Cardiac muscle cell (in vitro differentiated cells and primary cell): ENCODE measurements around the gene IFT74. TPM values are rescaled to one million over a fixed set of nuclear protein-coding genes. Genes with fewer than 3 reads are reported as not detected.

Experiments used
- DNase-seq, 2 donors: peaks; one replicate each; pipeline versions ENCODE4 v3.0.0 to v3.0.0-alpha.2; 2010 to 2017; ENCODE audit warnings: low read depth in 1 of 2, low spot score in 1 of 2
- H3K27ac ChIP-seq: fragments of 200-600 bp; sonication (generic); 2 replicates; pipeline ENCODE4 v1.5.1; 2016
- H3K27me3 ChIP-seq: fragments of 200-600 bp; sonication (generic); 2 replicates; pipeline ENCODE4 v1.6.0; 2016; ENCODE audit warnings: control low read depth
- H3K36me3 ChIP-seq: fragments of 200-600 bp; sonication (generic); 2 replicates; pipeline ENCODE4 v1.5.1; 2016; ENCODE audit warnings: control low read depth
- H3K4me1 ChIP-seq: fragments of 200-600 bp; sonication (generic); 2 replicates; pipeline ENCODE4 v1.8.1; 2017; ENCODE audit warnings: low read depth, mild to moderate bottlenecking, mixed run types
- H3K4me3 ChIP-seq: fragments of 200-600 bp; sonication (generic); 2 replicates; pipeline ENCODE4 v1.5.1; 2016; ENCODE audit warnings: mild to moderate bottlenecking
- H3K9me3 ChIP-seq: fragments of 200-600 bp; sonication (generic); 2 replicates; pipeline ENCODE4 v1.5.1; 2017; ENCODE audit warnings: low read depth, mild to moderate bottlenecking, control low read depth
- polyA plus RNA-seq: library from polyadenylated mRNA; unstranded; fragments of >200 nt; fragmentation: Nextera tagmentation; extraction: Ambion mirVana; gene quantifications from 2 replicates; pipeline ENCODE4 v1.2.1, GENCODE V29; 2016
- total RNA-seq: library from RNA; depleted of rRNA; stranded (reverse); fragments of >200 nt; gene quantifications from 2 replicates; pipeline ENCODE4 v1.2.3, GENCODE V29; 2016
- TF ChIP-seq, protein P1 (sequence below): IDR thresholded peaks from 2 replicates; pipeline ENCODE4 v1.5.1; 2012; ENCODE audit warnings: low read depth, mild to moderate bottlenecking, low read length

Gene IFT74
- total and polyA plus RNA-seq, 2 experiments from 2014 or later, result 20.6 to 25.2 TPM

DNA sequence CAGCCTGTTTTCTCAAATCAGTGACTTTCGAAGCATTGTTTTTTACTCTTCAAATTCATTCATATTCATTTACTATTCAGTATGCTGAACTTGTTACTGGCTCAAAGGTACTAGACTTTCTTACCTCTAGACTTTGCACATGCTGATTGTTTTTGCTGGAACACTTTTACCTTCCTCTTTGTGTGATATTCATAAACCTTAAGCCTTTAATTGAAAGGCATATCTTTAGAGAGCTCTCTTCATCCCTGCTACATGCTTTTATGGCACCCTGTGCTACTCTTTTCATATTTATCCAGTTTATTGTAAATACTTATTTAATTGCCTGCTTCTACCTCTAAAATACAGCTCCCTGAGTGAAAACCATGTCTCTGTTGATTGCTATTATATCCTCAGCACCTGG is 97.9 kb downstream of the IFT74 start:
- TF ChIP-seq, protein P1, sequence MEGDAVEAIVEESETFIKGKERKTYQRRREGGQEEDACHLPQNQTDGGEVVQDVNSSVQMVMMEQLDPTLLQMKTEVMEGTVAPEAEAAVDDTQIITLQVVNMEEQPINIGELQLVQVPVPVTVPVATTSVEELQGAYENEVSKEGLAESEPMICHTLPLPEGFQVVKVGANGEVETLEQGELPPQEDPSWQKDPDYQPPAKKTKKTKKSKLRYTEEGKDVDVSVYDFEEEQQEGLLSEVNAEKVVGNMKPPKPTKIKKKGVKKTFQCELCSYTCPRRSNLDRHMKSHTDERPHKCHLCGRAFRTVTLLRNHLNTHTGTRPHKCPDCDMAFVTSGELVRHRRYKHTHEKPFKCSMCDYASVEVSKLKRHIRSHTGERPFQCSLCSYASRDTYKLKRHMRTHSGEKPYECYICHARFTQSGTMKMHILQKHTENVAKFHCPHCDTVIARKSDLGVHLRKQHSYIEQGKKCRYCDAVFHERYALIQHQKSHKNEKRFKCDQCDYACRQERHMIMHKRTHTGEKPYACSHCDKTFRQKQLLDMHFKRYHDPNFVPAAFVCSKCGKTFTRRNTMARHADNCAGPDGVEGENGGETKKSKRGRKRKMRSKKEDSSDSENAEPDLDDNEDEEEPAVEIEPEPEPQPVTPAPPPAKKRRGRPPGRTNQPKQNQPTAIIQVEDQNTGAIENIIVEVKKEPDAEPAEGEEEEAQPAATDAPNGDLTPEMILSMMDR, result no peak
- no peaks in the 10 kb centered on the region for H3K4me1 ChIP-seq
- no peak for DNase-seq
- peaks cover 10% of the 10 kb centered on the region for H3K36me3 ChIP-seq
- no peak overlapping the region for H3K4me3 ChIP-seq
- H3K27me3 ChIP-seq, result no peaks in the 10 kb centered on the region
- H3K27ac ChIP-seq, result no peak overlapping the region
- H3K9me3 ChIP-seq, result no peaks in the 10 kb centered on the region

DNA sequence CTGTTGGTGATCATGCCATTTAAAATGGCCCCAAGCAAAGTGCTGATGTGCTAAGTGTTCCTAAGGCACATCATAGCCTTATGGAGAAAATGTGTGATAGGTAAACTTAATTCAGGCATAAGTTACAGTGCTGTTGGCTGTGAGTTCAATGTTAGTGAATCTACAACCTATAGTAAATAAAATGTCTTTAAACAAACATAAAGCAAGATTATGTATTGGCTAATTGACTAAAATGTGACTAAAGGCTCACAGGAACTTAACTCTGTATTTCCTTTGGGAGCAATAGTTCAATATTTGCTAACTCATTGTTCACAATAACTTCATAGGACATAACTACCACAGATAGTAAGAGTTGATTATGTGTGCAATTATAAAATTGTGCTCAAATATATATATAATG is 98.6 kb downstream of the IFT74 start:
- TF ChIP-seq, protein P1, result no peak
- Histone ChIP-seq H3K36me3 (peaks cover 10% of the 10 kb centered on the region), H3K27me3 (no peaks in the 10 kb centered on the region), H3K27ac (no peak overlapping the region), H3K4me1 (no peaks in the 10 kb centered on the region), H3K4me3 (no peak overlapping the region), H3K9me3 (no peaks in the 10 kb centered on the region)
- no peak for DNase-seq

DNA sequence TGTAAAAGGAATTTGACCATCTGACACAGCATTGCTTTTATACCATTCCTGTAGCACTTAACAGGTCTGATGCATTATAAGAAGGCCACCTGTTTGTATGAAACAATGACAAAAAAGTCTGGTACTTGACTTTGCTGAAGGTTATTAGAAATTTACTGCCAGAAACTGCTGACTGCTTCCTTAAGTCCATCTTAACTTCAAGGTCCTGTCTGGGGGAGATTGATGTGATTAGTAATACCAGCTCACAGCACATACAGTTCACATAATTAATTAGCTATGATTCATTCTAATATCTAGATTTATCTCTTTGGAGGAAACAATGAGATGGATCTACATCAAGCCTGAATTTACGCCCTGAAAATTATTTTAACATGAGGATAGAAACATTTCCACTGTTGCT is 103.2 kb downstream of the IFT74 start:
- Histone ChIP-seq H3K27me3 (no peaks in the 10 kb centered on the region), H3K4me3 (no peak overlapping the region), H3K36me3 (peaks cover 11% of the 10 kb centered on the region), H3K27ac (no peak overlapping the region), H3K9me3 (no peaks in the 10 kb centered on the region), H3K4me1 (no peaks in the 10 kb centered on the region)
- TF ChIP-seq, protein P1, result no peak
- DNase-seq, result no peak

- no peaks in the 10 kb centered on the region for H3K27me3 ChIP-seq
- H3K9me3 ChIP-seq, result no peaks in the 10 kb centered on the region
- H3K36me3 ChIP-seq, result peaks cover 11% of the 10 kb centered on the region
- no peaks in the 10 kb centered on the region for H3K4me1 ChIP-seq
- H3K4me3 ChIP-seq, result no peak overlapping the region
- TF ChIP-seq, protein P1, result no peak
- no peak overlapping the region for H3K27ac ChIP-seq
- DNase-seq, result peak in 1 of 2 donors; percentile 60
Measured at GRCh38 chr9:27059907-27060306, 103.7 kb downstream of the IFT74 start.

GRCh38 chr9:27065288-27065687 is 109.1 kb downstream of the IFT74 start:
- H3K4me3 ChIP-seq, result no peak overlapping the region
- peaks cover 5% of the 10 kb centered on the region for H3K36me3 ChIP-seq
- no peaks in the 10 kb centered on the region for H3K4me1 ChIP-seq
- H3K27me3 ChIP-seq, result no peaks in the 10 kb centered on the region
- TF ChIP-seq, protein P1, result no peak
- no peak for DNase-seq
- no peak overlapping the region for H3K27ac ChIP-seq
- no peaks in the 10 kb centered on the region for H3K9me3 ChIP-seq
